HG03135 (cell line): Measurements from ENCODE around the gene IRF1.
"Not testable (repeated sequence)": the region's sequence is repeated elsewhere in the genome, so short reads cannot be mapped to it uniquely, and the experiment has no call there.

Experiments
- ATAC-seq: cut with Tn5 transposase; IDR thresholded peaks from one replicate; pipeline ENCODE4 v1.9.1; 2021; ENCODE audit warnings: mild to moderate bottlenecking, moderate library complexity; ENCODE audit not compliant: unreplicated experiment

Gene IRF1

DNA sequence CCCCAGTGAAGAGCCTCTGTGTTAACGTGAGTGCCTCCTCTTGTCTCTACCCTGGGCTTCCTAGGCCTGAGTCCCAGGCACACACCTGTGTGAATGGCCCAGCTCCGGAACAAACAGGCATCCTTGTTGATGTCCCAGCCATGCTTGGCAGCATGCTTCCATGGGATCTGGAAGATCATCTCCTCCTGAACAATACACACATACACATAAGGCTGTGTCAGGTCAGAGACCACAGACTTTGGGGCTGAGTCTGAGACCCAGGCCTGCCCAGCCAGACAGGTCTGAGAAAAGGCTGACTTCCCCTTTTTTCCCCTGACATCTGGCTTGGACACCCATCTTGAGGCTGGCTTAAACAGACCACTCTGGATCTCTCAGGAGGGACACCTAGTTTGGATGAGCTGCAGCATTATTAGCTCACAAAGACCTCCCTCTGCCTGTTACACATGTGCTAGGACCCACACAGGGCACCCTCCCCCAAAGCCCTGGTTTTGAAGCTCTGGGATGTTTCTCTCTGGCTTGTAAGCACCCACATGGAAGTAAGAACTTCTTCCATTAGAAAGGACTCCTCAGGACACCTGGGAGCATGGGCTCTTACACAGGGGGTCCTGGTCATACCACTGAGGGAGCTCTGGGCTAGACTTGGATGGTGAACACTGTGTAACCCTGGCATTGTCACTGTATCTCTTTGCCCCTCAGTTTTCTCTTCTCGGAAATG, 2.6 kb downstream of the IRF1 start:
- ATAC-seq = no peak

DNA sequence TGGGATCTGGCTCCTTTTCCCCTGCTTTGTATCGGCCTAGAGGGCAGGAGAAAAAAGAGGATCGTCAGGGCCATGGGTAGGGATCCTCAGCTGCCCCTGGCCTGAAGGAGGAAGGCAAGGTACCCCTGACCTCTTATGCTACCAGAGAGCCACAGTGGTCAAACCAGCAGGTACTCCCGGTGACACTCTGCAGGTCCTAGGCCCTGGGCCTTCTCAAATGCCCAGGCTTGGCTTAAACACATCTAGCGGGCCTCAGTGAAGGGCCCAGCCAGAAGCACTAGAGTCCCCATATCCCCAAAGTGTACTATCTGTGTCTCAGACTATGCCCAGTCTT, 3.5 kb downstream of the IRF1 start:
- no peak for ATAC-seq

- ATAC-seq = no peak
Observed at GRCh38 chr5:132486318-132487094, 4.1 kb downstream of the IRF1 start.

GRCh38 chr5:132485641-132486317, 4.8 kb downstream of the IRF1 start:
- ATAC-seq = no peak

DNA sequence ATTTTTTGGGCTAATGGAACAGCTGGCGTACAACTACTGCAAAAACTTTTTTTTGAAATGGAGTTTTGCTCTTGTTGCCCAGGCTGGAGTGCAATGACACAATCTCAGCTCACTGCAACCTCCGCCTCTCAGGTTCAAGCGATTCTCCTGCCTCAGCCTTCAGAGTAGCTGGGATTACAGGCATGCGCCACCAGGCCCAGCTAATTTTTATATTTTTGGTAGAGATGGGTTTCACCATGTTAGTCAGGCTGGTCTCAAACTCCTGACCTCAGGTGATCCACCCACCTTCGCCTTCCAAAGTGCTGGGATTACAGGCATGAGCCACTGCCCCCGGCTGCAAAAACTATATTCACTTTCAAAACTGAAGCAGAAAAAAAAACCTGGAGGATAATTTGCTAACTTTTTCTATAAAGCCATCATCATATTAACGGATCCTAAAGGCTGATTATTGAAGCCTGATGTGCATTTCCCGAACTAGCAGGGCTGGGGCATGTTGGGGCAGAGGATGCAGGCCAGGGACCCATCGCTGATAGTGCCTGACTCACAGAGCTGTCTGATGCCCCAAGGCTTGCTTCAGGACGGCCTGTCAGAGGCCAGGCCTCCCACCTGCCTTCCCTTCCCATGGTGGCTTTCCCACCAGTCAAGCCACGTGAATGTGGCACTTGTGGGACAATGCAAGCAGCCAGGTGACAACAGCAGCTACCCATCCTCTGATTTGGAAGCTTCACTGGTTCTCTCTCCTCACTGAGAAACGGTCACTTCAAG, 5.5 kb downstream of the IRF1 start:
- ATAC-seq = not testable (repeated sequence)

- no peak for ATAC-seq
Observed at GRCh38 chr5:132484391-132484725, 6.2 kb downstream of the IRF1 start.

- no peak for ATAC-seq
Observed at GRCh38 chr5:132483661-132484390, 6.7 kb downstream of the IRF1 start.

- ATAC-seq = no peak
Observed at GRCh38 chr5:132483101-132483500, 7.5 kb downstream of the IRF1 start.

DNA sequence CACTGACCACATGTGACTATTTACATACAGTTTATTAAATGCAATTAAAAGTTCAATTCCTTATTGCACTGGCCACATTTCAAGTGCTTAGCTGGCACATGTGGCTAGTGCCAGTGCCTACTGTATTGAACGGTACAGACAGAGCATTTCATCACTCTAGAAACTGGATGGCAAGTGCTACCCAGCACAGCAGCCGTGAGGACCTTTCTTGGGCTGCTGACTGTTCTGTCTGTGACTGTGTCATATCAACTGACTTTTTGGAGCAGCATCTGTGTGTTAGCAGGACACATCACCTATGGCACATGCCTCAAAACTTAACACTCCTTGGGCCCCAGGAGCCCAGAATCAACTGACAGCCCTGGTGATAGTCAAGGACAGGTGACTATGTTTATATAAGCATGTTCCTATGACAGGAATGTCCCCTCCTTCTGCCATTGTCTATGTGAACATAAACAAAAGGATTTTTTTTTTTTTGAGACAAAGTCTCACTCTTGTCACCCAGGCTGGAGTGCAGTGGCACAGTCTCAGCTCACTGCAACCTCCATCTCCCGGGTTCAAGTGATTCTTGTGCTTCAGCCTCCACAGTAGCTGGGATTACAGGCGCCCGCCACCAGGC, 8.9 kb downstream of the IRF1 start:
- ATAC-seq = no peak

DNA sequence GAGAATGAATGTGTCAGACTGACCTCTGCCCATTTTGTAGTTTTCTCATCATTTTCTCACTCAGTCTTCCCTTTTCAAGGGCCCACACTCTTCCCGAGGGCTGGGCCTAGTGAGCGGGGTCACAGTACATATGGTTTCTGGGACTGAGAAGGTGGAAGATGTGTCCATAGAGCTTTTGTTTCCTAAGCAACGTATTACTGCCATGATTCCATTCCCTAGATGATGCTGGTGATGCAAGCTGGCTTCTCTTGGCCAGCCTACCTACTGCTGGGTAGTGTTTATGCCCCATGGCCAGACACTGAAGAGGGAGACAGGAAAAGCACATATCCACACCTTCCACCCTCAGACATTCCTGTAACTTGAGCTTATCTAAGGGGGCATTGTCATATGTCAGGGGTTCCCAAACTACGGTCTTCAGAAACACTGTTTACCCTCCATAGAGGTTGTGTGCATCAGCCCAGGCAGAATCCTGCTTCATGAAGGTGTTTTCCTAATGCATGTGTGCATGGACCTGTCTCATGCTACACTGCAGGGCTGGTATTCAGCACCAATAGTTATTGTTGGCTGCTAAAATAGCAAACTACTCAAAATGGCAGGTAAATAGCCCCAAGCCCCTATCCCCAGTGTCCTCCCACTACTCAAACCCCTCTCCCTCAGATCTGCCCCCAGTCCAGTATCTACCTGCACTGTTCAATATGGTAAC, 9.5 kb downstream of the IRF1 start:
- ATAC-seq = no peak

- ATAC-seq = no peak
Observed at GRCh38 chr5:132480546-132480892, 10.1 kb downstream of the IRF1 start.

- ATAC-seq = no peak
Observed at GRCh38 chr5:132480042-132480441, 10.5 kb downstream of the IRF1 start.

GRCh38 chr5:132479111-132479951, 11.2 kb downstream of the IRF1 start:
- no peak for ATAC-seq

DNA sequence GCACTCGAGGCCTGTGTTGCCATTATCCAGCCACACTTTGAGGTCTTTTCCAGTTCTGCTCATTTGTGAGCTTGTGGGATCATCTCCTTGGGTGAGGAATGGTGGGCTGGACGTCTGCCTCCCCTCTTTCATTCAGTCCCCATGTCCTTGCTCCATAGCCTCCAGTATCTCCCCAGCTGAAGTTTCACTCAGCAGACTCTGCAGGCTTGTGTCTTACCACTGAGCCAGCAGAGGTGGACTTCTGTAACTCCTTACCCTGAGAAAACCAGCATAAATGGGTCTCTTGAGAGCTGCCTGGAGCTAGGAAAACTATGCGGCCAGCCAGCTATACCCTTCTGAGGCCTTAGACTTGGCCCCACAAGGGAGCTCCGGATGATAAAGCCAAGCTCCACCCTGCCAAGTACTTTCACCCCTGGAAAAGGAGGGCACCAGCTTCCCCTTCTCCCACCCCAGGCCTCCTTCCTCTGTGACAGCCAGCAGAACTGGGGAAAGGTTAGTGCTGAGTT, 12.2 kb downstream of the IRF1 start:
- ATAC-seq = no peak

- ATAC-seq = no peak
Observed at GRCh38 chr5:132477784-132478365, 12.7 kb downstream of the IRF1 start.

- no peak for ATAC-seq
Observed at GRCh38 chr5:132476876-132477781, 13.4 kb downstream of the IRF1 start.
